GM18520 (cell line): ENCODE data around the gene RYK.
"Not testable (repeated sequence)": the region's sequence is repeated elsewhere in the genome, so short reads cannot be mapped to it uniquely, and the experiment has no call there.

ENCODE experiments used
- ATAC-seq: cut with Tn5 transposase; IDR thresholded peaks from one replicate; pipeline ENCODE4 v1.9.1; 2021; ENCODE audit not compliant: unreplicated experiment

The RYK gene

GRCh38 chr3:134224796-134225156, 25.9 kb downstream of the RYK start:
- not testable (repeated sequence) for ATAC-seq

DNA sequence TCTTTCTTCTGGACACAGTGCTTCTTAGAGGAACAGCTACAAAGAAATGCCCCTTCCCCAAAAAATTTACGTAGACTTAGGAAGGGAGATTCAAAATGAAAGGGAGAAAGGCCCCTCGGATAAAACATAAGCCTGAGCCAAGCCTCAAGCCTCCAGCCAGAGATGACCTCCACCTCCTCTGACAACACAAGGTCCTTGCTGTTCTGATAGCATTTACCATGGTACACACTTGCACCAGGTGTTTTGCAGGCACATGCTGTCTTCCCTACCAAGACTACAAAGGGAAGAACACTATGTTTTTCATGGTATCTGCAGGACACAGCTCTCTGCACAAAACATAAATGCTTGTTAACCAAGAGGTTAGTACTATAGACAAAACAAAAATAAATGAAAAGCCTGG, 27.8 kb downstream of the RYK start:
- no peak for ATAC-seq

DNA sequence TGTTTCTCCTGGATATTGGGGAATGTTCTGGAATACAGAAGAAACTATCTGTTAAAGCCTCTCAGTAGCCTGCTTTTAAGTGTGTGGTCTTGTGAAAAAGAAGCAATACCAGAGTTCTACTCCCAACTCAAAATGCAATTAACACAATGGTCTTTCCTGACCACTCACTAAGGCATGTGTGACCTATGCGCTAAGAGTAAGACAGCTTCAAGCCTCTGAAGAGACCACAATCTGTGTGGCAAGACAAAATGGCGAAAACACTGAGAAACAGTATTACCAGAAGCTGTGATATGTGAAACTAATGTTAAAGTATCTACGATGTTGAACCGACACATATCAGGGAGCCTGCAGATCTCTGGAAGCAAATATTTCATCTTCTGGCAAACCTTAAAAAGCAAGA, 33.8 kb downstream of the RYK start:
- ATAC-seq, result no peak

- ATAC-seq, result no peak
Observed at GRCh38 chr3:134216191-134216764, 34.4 kb downstream of the RYK start.

DNA sequence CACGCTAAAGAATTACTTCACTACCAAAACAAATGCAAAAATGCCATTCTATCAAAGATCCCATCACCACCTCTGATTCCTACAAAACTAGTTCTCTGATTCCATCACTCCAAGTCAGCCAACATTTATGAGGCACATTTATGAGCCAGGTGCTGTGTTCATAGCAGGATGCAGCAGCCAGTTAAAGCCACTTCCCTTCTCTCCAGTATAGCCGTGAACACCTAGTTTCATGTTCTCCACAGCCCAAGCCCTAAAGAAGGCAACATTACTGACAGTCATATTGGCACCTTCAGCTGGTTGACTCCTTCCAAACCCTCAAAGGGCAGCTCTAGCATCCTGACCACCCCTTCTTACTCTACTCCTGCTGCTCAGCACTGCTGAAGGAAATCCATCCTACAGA, 36.4 kb downstream of the RYK start:
- ATAC-seq, result no peak

DNA sequence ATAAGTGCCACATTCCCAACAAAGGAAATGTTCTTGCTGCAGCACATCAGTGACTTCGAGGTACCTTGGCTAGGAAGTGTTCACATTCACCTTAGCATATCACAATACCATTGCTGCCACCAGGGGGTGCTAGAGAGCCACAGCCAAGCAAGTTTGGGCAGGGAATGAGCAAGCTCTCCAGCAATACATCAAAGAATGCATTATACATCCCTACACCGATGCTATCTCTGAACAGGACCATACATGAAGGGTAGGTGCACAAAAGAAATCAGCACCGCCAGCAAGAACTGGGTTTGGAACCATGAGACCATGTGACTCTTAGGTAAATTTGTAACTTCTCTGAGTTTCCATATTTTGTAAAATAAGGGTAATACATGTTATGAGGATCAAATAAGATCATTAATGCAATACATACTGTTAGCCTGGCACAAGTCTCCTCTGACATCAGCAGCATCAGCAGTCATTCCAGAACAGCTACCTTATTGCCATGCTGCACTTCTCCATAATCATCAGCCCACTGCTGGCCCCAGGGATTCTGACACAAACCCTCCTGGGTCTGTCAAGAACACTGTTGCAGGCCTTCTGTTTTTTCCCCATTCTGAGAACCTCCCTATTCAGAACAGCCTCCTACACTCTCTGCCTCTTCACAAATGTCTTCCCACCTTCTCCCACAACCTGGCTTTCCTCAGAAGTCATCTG, 37.5 kb downstream of the RYK start:
- ATAC-seq, result no peak

GRCh38 chr3:134211797-134212196, 38.9 kb downstream of the RYK start:
- no peak for ATAC-seq

DNA sequence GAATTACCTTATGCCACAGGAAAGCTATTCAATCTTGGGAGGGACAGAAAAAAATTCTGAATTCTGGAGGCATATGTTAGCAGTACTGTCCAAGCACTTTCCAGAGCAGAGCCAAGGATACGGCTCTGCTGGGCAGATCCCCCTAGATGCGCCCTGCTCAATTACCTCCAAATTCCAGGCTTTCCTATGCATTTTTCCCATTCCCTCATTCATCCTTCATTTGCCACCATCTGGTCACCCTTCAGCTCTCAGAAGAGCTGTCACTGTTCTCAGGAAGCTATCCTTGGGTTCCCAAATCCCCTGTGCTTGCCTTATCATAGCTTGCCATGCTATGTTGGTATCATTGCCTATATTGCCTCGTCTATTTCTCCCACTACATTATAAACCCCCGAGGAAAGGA, 45.2 kb downstream of the RYK start:
- ATAC-seq, result no peak

DNA sequence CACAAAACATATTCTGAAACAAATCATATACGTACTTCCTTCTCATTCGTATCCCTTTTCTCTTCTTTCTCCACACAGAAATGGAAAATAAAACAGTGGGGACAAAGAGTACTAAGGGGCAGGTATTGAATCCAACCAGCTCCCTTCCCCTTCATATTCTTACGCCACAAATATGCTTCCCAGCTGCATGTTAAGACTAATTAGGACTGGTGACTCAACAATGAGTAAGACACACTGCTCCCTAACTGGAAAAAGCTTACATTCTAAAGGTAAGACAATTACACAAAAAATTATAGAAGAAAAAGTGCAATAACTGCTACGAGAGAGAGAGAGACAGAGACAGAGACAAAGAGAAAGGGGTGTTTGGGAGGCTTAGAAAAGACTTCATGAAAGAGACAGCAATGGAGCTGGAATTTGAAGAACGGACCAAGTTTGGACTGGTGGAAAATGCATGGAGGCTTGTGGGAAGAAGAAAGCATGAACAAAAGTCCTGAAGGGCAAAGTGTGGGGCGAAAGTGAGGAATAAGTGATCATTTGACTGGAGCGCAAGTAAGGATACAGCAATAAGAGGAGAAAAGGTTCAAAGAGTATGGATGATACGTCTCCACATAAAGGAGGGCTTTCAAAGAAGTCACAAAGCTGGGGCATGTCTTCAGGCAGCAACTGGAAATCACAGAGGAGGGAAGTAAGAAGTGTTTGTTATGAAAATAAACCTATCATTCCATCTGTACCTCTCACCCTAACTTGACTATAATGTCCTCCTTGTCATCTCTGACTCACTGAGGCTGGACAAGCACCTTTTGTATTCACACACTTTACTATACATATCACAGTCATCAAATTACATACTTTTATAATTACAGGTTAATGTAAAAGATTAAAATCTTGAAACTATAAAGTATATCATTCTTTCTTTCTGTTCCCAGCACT, 49.2 kb downstream of the RYK start:
- ATAC-seq, result no peak

- ATAC-seq, result not testable (repeated sequence)
Observed at GRCh38 chr3:134199880-134200279, 50.8 kb downstream of the RYK start.

- ATAC-seq, result no peak
Observed at GRCh38 chr3:134199240-134199639, 51.4 kb downstream of the RYK start.

GRCh38 chr3:134198414-134198813, 52.2 kb downstream of the RYK start:
- ATAC-seq, result no peak

- ATAC-seq, result no peak
Observed at GRCh38 chr3:134197681-134198261, 52.9 kb downstream of the RYK start.

DNA sequence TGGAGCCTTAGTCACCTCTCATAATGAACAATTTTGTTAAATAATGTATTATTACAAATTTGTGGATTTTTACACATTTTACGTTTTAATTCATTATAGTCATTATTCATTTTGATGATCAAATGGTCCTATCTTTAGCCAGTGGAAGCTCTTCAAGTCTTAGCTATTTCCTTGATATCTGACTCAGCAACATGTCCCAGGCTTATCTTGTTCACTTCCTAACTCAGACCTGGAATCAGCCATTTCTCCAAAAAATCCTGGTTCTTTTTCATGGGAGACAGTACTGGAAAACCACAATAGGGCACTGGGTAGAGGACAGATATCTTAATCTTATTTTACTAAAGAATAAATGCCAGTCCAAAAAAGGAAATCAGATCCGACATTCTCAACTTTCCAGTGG, 56.4 kb downstream of the RYK start:
- ATAC-seq, result no peak

- no peak for ATAC-seq
Observed at GRCh38 chr3:134190250-134190649, 60.4 kb downstream of the RYK start.

GRCh38 chr3:134189849-134190248, 60.8 kb downstream of the RYK start:
- ATAC-seq, result no peak

- ATAC-seq, result no peak
Observed at GRCh38 chr3:134186391-134186790, 64.3 kb downstream of the RYK start.

GRCh38 chr3:134180761-134181160, 69.9 kb downstream of the RYK start:
- ATAC-seq, result no peak

- no peak for ATAC-seq
Observed at GRCh38 chr3:134179508-134179907, 71.2 kb downstream of the RYK start.

DNA sequence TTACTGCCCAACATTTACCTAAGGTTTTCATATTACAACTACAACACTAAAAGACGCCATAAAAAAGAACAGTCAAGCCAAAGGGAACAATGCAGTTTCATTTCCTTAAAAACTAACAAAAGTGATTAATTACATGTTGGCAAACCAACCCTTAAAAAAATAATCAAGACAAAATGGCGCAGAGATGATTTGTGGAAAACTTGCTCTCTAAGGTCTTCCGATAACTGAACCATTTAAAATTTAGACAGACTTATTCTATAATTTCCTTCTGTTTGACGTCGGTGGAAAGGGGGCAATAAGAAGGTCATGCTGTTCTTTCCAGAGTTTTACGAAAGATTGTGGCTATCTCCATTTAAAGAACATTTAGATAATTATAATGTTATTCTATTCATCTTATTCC, 87.6 kb downstream of the RYK start:
- no peak for ATAC-seq

- no peak for ATAC-seq
Observed at GRCh38 chr3:134161898-134162615, 88.6 kb downstream of the RYK start.
